Measurements from ENCODE around the gene NAT8L.

DNA sequence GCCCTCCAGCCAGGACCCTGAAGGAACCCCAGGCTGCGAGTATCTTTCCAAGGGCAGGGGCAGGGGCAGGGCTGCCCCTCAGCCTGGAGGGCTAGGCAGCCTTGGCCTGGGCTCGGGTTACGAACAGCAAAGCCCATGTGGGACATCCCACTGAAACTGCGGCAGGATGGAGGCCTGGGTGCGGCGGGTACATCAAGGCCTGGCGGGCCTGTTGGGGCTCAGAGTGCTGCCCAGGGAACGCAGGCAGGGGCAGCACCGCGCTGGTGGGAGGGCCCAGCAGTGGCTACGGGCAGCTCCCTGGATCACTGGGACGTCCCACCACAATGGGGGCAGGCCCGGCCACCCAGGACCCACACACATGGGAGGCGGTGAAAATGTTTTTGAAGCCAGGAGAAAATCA is 10.9 kb downstream of the NAT8L start:
- TF ChIP-seq, protein P1, sequence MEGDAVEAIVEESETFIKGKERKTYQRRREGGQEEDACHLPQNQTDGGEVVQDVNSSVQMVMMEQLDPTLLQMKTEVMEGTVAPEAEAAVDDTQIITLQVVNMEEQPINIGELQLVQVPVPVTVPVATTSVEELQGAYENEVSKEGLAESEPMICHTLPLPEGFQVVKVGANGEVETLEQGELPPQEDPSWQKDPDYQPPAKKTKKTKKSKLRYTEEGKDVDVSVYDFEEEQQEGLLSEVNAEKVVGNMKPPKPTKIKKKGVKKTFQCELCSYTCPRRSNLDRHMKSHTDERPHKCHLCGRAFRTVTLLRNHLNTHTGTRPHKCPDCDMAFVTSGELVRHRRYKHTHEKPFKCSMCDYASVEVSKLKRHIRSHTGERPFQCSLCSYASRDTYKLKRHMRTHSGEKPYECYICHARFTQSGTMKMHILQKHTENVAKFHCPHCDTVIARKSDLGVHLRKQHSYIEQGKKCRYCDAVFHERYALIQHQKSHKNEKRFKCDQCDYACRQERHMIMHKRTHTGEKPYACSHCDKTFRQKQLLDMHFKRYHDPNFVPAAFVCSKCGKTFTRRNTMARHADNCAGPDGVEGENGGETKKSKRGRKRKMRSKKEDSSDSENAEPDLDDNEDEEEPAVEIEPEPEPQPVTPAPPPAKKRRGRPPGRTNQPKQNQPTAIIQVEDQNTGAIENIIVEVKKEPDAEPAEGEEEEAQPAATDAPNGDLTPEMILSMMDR (conservative IDR thresholded peaks at IDR 0.05; ENCODE audit: low read depth, low read length): no peak
- TF ChIP-seq POLR2A (IDR thresholded peaks at IDR 0.05; ENCODE audit: low read depth, low read length) (no peak), RAD21 (IDR thresholded peaks at IDR 0.05; ENCODE audit: low read length) (no peak)
- TF ChIP-seq, protein P2, sequence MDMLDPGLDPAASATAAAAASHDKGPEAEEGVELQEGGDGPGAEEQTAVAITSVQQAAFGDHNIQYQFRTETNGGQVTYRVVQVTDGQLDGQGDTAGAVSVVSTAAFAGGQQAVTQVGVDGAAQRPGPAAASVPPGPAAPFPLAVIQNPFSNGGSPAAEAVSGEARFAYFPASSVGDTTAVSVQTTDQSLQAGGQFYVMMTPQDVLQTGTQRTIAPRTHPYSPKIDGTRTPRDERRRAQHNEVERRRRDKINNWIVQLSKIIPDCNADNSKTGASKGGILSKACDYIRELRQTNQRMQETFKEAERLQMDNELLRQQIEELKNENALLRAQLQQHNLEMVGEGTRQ (IDR thresholded peaks at IDR 0.05; ENCODE audit: low read depth, low read length): no peak
